ENCODE results near the gene ERV3-1.
"Not testable (repeated sequence)": the region's sequence is repeated elsewhere in the genome, so short reads cannot be mapped to it uniquely, and the experiment has no call there.

Gene ERV3-1

DNA sequence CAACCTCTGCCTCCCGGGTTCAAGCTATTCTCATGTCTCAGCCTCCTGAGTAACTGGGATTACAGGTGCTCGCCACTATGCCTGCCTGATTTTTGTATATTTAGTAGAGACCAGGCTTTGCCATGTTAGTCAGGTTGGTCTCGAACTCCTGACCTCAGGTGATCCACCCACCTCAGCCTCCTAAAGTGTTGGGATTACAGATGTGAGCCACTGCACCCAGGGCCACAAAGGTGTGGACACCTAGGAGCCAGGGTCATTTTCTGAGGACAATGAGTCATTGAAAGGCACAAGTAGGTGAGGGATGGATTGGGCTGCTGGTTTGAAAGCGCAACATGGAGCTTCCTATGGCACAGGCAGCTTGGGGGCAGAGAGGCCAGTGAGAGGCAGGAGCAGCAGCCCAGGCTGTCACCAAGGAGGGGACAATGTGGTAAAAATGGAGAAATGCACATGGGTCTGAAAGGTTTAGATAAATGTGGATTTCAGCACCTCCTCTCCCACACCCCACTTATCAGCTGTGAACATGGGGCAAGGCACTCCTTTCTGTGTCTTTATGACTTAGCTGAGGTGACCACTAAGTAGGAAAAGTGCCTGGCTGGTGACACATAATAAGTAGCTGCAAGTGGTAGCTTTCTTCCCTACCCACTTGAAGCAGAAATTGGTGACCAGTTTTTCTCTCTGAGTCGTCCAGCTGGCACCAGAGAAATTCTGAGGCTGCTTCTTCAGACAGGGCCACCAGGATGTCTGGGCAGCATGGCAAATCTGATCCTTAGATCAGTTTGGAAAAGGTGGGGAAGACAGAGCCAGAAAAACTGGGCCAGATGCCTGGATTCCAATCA, 61.6 kb downstream of the ERV3-1 start:
- DNase-seq (ENCODE audit: low spot score) = not testable (repeated sequence)

All from LoVo (cell line).